HepG2 (cell line): ENCODE measurements around the gene PPP2R2D. TPM values are rescaled to one million over a fixed set of nuclear protein-coding genes. Genes with fewer than 3 reads are reported as not detected.

Experiments used
- ATAC-seq: fragments of 200-7000 bp; cut with Tn5 transposase; 3 replicates; pipeline ENCODE4 v1.9.1; 2020; ENCODE audit warnings: mild to moderate bottlenecking, moderate library complexity
- BruUV-seq: library from RNA; stranded (reverse); fragments of 400-500 nt; replicated peaks from 2 replicates; lab custom pipeline; 2021; lab: Mats Ljungman, UMichigan
- CTCF ChIA-PET: fragments of 300-600 bp; formaldehyde crosslinking; extraction: SDS; loops from one replicate; lab custom pipeline; 2021; ENCODE audit warnings: low total read pairs, inconsistent platforms, low intra/inter-chr PET ratio; lab: Yijun Ruan, JAX
- POLR2A ChIA-PET: fragments of 350-600 bp; sonication (Branson Sonifier 250); formaldehyde crosslinking; loops from one replicate; lab custom pipeline; 2020; ENCODE audit warnings: antibody characterized with exemption, inconsistent platforms; lab: Yijun Ruan, JAX
- DNase-seq: peaks from one replicate; pipeline ENCODE4 v3.0.0-alpha.2; 2015; ENCODE audit warnings: low spot score
- FAIRE-seq: peaks from 3 replicates; lab custom pipeline; 2011; peaks lifted over from hg19 to GRCh38; lab: Jason Lieb, UNC
- H2AFZ ChIP-seq: one replicate; pipeline ENCODE4 v1.6.1; 2011; ENCODE audit warnings: low read length, inconsistent platforms
- H3K27ac ChIP-seq: fragments of 300-600 bp; 3 replicates; pipeline ENCODE4 v1.8.0; 2011; ENCODE audit warnings: mixed run types, mild to moderate bottlenecking, mixed read lengths, low read length, inconsistent platforms; ENCODE audit not compliant: insufficient read depth; ENCODE audit errors: extremely low read length
- H3K27me3 ChIP-seq, 2 experiments: fragments of 200-600 bp in 1 of 2; 2 replicates in 1 of 2; 3 replicates in 1 of 2; pipeline versions ENCODE4 v1.6.0 to v1.8.0; 2011; ENCODE audit warnings: low read length in 2 of 2, mild to moderate bottlenecking in 2 of 2, moderate library complexity in 2 of 2, inconsistent platforms in 1 of 2; ENCODE audit not compliant: insufficient read depth in 2 of 2, control insufficient read depth in 1 of 2
- H3K36me3 ChIP-seq, 2 experiments: fragments of 200-600 bp in 1 of 2; replicated peaks in 1 of 2; 2 replicates in 1 of 2; 3 replicates in 1 of 2; pipeline versions ENCODE4 v1.5.1 to v1.8.0; 2011; ENCODE audit warnings: low read length in 2 of 2, inconsistent platforms in 1 of 2; ENCODE audit not compliant: insufficient read depth in 2 of 2, control insufficient read depth in 1 of 2
- H3K4me1 ChIP-seq: 2 replicates; pipeline ENCODE4 v1.5.1; 2012; ENCODE audit warnings: low read length, inconsistent platforms; ENCODE audit not compliant: insufficient read depth
- H3K4me2 ChIP-seq: 2 replicates; pipeline ENCODE4 v1.6.0; 2011; ENCODE audit warnings: low read depth, low read length, inconsistent platforms
- H3K4me3 ChIP-seq, 3 experiments: fragments of 200-600 bp in 1 of 3; sonication (generic), shearing (Covaris generic) in 1 of 3; replicated peaks in 1 of 3; 2 replicates each; pipeline ENCODE4 v1.5.1; 2011 to 2016; ENCODE audit warnings: low read length in 3 of 3, inconsistent platforms in 2 of 3, low read depth in 2 of 3, mild to moderate bottlenecking in 2 of 3, control low read depth in 1 of 3, mixed read lengths in 1 of 3; ENCODE audit not compliant: insufficient read depth in 1 of 3
- H3K79me2 ChIP-seq: one replicate; pipeline ENCODE4 v1.6.1; 2011; ENCODE audit warnings: low read length, inconsistent platforms; ENCODE audit not compliant: insufficient read depth
- H3K9ac ChIP-seq: 2 replicates; pipeline ENCODE4 v1.6.0; 2011; ENCODE audit warnings: mild to moderate bottlenecking, low read depth, low read length, inconsistent platforms; ENCODE audit not compliant: insufficient read depth
- H3K9me3 ChIP-seq: 2 replicates; pipeline ENCODE4 v1.5.1; 2012; ENCODE audit warnings: mild to moderate bottlenecking, low read length
- H4K20me1 ChIP-seq: 2 replicates; pipeline ENCODE4 v1.6.0; 2011; ENCODE audit warnings: inconsistent platforms, mild to moderate bottlenecking, low read length, moderate library complexity; ENCODE audit not compliant: insufficient read depth
- DMAP1 ChIP-seq: IDR thresholded peaks from 2 replicates; pipeline ENCODE4 v1.6.1; 2016
- MIER2 ChIP-seq: IDR thresholded peaks from 2 replicates; pipeline ENCODE4 v1.6.1; 2016; ENCODE audit warnings: missing biosample characterization, missing genetic modification reagents
- PHF20 ChIP-seq: sonication (generic); formaldehyde crosslinking; IDR thresholded peaks from 2 replicates; pipeline ENCODE4 v1.5.0; 2020; ENCODE audit warnings: mild to moderate bottlenecking, missing genetic modification reagents
- PHF21A ChIP-seq: sonication (generic); formaldehyde crosslinking; IDR thresholded peaks from 2 replicates; pipeline ENCODE4 v1.5.0; 2020; ENCODE audit warnings: mild to moderate bottlenecking, missing genetic modification reagents
- REXO4 ChIP-seq: sonication (generic); formaldehyde crosslinking; IDR thresholded peaks from 2 replicates; pipeline ENCODE4 v1.8.0; 2022; ENCODE audit warnings: missing genetic modification reagents, mild to moderate bottlenecking, borderline replicate concordance
- UBTF ChIP-seq: sonication (generic); formaldehyde crosslinking; IDR thresholded peaks from 2 replicates; pipeline ENCODE4 v1.4.0; 2020; ENCODE audit warnings: mild to moderate bottlenecking, missing genetic modification reagents
- ZIK1 ChIP-seq: sonication (generic); formaldehyde crosslinking; IDR thresholded peaks from 2 replicates; pipeline ENCODE4 v1.5.0; 2020; ENCODE audit warnings: mild to moderate bottlenecking, low read depth, missing genetic modification reagents, borderline replicate concordance
- ZNF121 ChIP-seq: sonication (generic); formaldehyde crosslinking; IDR thresholded peaks from 2 replicates; pipeline ENCODE4 v1.5.0; 2020; ENCODE audit warnings: mild to moderate bottlenecking, missing genetic modification reagents
- ZNF33A ChIP-seq: sonication (generic); formaldehyde crosslinking; IDR thresholded peaks from 2 replicates; pipeline ENCODE4 v1.5.1; 2020; ENCODE audit warnings: missing genetic modification reagents, mild to moderate bottlenecking, moderate library complexity, borderline replicate concordance
- ZNF709 ChIP-seq: sonication (generic); formaldehyde crosslinking; IDR thresholded peaks from 2 replicates; pipeline ENCODE4 v1.5.0; 2020; ENCODE audit warnings: mild to moderate bottlenecking, missing genetic modification reagents
- WGBS: methylation state at CpG from one replicate; pipeline ENCODE4 v1.1.6; 2017; ENCODE audit warnings: low lambda C conversion rate; 5-methylcytosine and 5-hydroxymethylcytosine counted together
- in situ Hi-C: cut with HindIII; loops from 2 replicates; pipeline ENCODE4 v1.10.0; 2017; ENCODE audit warnings: low pct_unique_long_range_greater_than_20kb; ENCODE audit not compliant: extremely low pct_ligation_motif_present
- intact Hi-C: fragments of 100-400 bp; cut with micrococcal nuclease; formaldehyde crosslinking; loops from one replicate; pipeline ENCODE4 v1.10.0; 2022; ENCODE audit not compliant: unreplicated experiment
- polyA plus RNA-seq, 8 experiments: library from polyadenylated mRNA; depleted of rRNA in 3 of 8; stranded (reverse) in 7 of 8; unstranded in 1 of 8; fragments of >200 nt; fragmentation: Illumina TruSeq in 4 of 8; extraction: Trizol in 4 of 8; gene quantifications; 2 replicates each; pipeline versions ENCODE4 v1.2.1 to v1.2.3, GENCODE V29; 2011 to 2016; ENCODE audit warnings: low read depth in 4 of 8, missing spikeins in 1 of 8, mixed read lengths in 1 of 8; ENCODE audit not compliant: insufficient read depth in 1 of 8
- total RNA-seq, 5 experiments: library from RNA; depleted of rRNA; stranded (reverse); fragments of >200 nt; fragmentation: Illumina TruSeq; extraction: Trizol; gene quantifications; 2 replicates each; pipeline ENCODE4 v1.2.3, GENCODE V29; 2016; ENCODE audit warnings: low read depth in 1 of 5
- TF ChIP-seq, protein P1 (sequence below): sonication (generic); formaldehyde crosslinking; IDR thresholded peaks from 2 replicates; pipeline ENCODE4 v1.4.0; 2020; ENCODE audit warnings: missing genetic modification reagents

PPP2R2D gene
- total and polyA plus RNA-seq, 2 of the 13 experiments (the other 11 are each of a cell fraction or from before 2014, with no cell fraction given), result 32.7 to 33.2 TPM

- no peak for FAIRE-seq
- peaks cover 98% of the 10 kb centered on the region for H3K79me2 ChIP-seq
- no peak for TF ChIP-seq PHF20 (CRISPR knock-in tag)
- TF ChIP-seq, protein P1, sequence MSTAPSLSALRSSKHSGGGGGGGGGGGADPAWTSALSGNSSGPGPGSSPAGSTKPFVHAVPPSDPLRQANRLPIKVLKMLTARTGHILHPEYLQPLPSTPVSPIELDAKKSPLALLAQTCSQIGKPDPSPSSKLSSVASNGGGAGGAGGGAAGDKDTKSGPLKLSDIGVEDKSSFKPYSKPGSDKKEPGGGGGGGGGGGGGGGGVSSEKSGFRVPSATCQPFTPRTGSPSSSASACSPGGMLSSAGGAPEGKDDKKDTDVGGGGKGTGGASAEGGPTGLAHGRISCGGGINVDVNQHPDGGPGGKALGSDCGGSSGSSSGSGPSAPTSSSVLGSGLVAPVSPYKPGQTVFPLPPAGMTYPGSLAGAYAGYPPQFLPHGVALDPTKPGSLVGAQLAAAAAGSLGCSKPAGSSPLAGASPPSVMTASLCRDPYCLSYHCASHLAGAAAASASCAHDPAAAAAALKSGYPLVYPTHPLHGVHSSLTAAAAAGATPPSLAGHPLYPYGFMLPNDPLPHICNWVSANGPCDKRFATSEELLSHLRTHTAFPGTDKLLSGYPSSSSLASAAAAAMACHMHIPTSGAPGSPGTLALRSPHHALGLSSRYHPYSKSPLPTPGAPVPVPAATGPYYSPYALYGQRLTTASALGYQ, result no peak
- TF ChIP-seq DMAP1, result no peak
- TF ChIP-seq ZNF709 (CRISPR knock-in tag), result no peak
- TF ChIP-seq ZIK1 (CRISPR knock-in tag), result no peak
- H3K4me2 ChIP-seq, result no peak overlapping the region
- H3K9ac ChIP-seq, result no peak overlapping the region
- peaks cover 4 to 7% of the 10 kb centered on the region in 2 experiments; a peak in 2 of 5 replicates for H3K36me3 ChIP-seq
- H3K27me3 ChIP-seq, result no peaks in the 10 kb centered on the region
- intact Hi-C loops, result no loop called here
- H2AFZ ChIP-seq, result no peak overlapping the region
- no peak for ATAC-seq
- H4K20me1 ChIP-seq, result peaks cover 65% of the 10 kb centered on the region
- H3K9me3 ChIP-seq, result peaks cover 5% of the 10 kb centered on the region
- H3K27ac ChIP-seq, result no peak overlapping the region
- in situ Hi-C loops, result no loop called here
- no peak overlapping the region for H3K4me3 ChIP-seq
- peaks cover 19% of the 10 kb centered on the region; the same call in 1 of the 2 replicates for H3K4me1 ChIP-seq
- ChIA-PET POLR2A (no interaction called here), CTCF (no interaction called here)
- WGBS, result 92% methylated on average over 9 of the region's 9 CpGs
- no peak for DNase-seq
- no TSS peak for BruUV-seq
These were observed 24.9 kb downstream of the PPP2R2D start for GRCh38 chr10:131925716-131926115.

GRCh38 chr10:131926253-131926652 lies 25.4 kb downstream of the PPP2R2D start:
- Histone ChIP-seq H3K27me3 (no peaks in the 10 kb centered on the region), H3K9ac (no peak overlapping the region), H3K4me3 (no peak overlapping the region), H3K36me3 (peaks cover 4 to 7% of the 10 kb centered on the region in 2 experiments; a peak in 2 of 5 replicates), H4K20me1 (peaks cover 67% of the 10 kb centered on the region), H2AFZ (no peak overlapping the region), H3K27ac (no peak overlapping the region), H3K9me3 (peaks cover 5% of the 10 kb centered on the region), H3K4me2 (no peak overlapping the region), H3K79me2 (peaks cover 98% of the 10 kb centered on the region), H3K4me1 (peaks cover 15% of the 10 kb centered on the region; the same call in 1 of the 2 replicates)
- WGBS, result 94% methylated on average over 10 of the region's 10 CpGs
- in situ Hi-C loops (no loop called here), intact Hi-C loops (no loop called here)
- DNase-seq (no peak), FAIRE-seq (no peak), ATAC-seq (no peak)
- ChIA-PET CTCF (no interaction called here), POLR2A (no interaction called here)
- no TSS peak for BruUV-seq
- TF ChIP-seq REXO4 (CRISPR knock-in tag), result no peak
- no peak for TF ChIP-seq MIER2 (CRISPR knock-in tag)
- TF ChIP-seq ZNF121 (CRISPR knock-in tag), result peak; percentile 48; the same call in 1 of the 2 replicates
- TF ChIP-seq ZNF33A (CRISPR knock-in tag), result no peak
- TF ChIP-seq PHF21A (CRISPR knock-in tag), result no peak
- TF ChIP-seq UBTF (CRISPR knock-in tag), result no peak
